NCI-H1436 (cell line): ENCODE results near the gene RUNX2.

ENCODE experiments used
- DNase-seq: peaks from one replicate; lab custom pipeline; 2025; lab: John Stamatoyannopoulos, UW

RUNX2 gene

DNA sequence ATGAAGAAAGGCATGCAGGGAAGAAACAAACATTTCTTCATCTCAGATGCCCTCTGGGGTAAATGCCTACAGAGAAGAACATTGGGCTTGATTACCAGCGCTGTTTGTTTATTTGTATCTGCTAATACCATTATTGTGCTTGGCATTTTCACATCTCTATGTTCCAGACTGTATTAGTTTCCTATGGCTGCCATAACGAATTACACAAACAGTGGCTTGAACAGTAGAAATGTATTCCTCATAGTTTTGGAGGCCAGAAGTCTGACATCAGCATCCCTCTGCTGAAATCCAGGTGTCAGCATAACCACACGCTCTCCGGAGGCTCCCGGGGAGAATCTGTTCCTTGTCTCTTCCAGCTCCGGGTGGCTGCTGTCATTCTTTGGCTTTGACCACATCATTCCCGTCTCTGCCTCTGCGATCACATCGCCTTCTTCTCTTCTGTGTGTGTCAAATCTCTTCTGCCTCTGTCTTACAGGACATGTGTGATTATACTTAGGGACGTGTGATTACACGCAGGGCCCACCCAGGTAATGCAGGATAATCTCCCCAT, 291.2 kb downstream of the RUNX2 start:
- DNase-seq: no peak

DNA sequence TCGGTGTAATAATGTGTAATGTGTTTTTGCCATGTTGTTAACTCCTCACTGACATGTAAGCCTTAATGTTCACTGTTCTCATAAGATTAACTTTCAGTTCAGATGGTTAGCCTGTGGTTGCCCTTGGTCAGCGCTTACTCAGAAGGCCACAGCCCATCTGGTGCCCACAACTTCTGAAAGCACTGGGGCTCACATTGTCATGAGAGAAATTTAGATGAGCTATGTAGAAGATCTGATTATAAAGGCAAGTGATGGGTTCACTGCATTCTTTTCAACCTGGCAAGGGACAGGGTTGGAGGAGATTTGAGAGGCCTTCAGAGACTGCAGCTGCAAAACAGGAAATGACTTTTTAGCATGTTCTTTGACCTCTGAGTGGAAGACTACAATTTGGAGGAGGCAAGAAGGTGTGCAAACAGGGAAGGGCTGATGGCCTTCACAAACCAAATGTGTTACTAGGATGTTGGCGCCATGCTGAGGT, 291.9 kb downstream of the RUNX2 start:
- no peak for DNase-seq

DNA sequence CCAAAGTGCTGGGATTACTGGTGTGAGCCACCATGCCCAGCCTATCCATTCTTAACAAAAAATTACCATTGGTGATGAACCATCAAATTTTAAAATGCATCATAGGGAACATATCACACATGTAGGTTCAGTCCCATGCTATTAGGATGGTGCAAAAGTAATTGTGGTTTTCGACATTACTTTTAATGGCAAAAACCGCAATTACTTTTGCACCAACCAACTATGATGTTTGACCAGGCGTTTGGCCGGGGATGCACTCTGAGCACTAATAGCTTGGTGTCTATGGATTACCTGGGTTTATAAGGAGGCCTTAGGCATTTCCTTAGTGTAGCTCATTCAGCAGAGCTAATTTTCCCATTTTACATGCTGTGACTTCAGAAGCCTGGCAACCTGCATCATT, 296.1 kb downstream of the RUNX2 start:
- DNase-seq: no peak

DNA sequence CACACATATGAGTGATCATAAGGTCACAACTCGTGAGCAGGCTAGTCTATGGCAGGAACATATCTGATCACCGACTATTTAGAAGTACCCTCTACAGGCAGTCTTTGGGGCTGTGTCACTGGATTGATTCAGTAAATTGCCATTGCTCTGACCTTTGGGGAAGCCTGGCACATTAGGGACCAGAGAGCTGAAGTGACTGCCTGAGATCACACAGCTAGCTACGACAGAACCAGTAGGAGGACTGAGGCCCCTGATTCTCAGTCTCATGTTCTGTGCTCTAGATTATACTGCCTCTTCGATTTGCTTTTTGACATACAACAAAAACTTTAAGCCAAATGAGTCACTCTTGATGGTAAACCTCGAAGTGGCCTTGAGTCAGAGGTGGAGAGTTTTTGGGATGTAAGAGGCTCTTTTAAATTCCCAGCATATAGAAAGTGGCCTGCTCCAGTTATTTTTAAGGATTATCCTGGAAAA, 297.1 kb downstream of the RUNX2 start:
- no peak for DNase-seq

DNA sequence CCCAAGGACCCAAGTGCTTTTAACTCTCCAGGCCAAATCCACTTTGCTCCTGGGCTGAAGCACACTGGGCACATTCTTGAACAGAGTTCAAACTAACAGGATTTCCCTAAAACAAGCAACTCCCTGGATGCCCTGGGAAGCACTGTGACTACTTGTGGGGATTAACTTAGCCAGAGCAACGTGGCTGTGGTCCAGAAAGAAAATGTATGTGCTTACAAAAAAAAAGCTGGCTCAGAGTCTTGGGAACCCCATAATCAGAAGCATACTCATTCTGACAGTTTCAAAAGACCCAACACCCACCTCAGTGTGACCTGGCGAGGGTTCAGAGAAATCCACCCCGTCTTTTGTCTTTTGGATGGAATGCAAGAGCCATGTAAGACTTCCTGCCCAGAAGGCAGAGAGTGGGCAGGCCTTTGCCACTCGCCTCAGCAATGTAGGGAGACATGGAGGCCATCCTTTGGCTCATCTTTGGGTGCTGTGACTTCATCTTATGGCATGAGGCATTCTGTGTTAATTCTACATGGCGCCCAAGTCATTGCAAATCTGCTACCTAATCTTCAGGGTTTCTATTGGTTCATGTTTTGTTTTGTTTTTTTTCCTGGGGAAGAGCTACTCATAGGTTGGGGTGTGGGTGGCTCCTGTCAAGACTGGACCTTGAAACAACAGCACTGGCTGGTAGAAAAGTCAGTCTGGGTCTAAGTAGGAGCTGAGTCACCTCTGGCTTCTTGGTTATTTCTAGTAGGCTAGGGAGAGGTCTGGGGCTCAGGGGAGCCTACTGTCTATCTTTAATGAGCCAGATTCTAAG, 298.2 kb downstream of the RUNX2 start:
- no peak for DNase-seq

DNA sequence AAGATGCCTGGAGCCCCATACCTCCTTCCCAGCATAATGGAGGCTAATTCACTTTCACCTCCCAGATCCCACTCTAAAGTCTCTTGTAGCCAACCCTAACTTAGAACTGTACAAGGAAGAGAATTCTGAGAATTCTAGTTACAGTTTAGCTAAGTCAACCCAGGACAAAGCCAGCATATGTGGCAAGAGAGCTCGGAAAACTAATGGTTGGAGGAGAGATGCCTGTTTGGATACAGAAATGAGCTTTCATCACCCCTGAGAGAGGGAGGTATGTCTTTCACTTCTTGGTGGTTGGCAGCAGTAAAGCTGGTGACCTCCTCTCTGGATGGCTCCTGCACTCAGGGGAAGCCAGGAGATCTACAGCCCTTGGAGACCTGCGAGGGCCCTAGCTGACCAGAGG, 302.2 kb downstream of the RUNX2 start:
- DNase-seq: no peak

DNA sequence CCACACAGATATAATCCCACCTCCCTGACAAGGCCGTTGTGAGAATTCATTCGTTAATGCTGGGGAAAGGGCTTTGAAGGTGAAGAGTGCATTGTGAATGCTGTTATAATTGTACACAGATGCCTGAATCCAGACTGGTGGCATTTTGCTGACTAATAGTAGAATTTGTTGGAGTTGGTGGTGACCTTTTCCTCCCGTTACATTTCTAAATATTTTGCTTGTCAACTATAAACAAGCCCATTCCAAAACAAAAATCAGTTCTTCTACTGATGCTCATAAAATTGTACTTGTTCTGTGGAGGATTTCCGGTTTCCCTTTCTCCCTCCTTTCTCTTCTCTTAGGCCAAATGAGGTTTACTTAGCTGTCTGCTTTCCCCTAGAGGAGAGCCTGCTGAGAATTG, 302.7 kb downstream of the RUNX2 start:
- DNase-seq: no peak

DNA sequence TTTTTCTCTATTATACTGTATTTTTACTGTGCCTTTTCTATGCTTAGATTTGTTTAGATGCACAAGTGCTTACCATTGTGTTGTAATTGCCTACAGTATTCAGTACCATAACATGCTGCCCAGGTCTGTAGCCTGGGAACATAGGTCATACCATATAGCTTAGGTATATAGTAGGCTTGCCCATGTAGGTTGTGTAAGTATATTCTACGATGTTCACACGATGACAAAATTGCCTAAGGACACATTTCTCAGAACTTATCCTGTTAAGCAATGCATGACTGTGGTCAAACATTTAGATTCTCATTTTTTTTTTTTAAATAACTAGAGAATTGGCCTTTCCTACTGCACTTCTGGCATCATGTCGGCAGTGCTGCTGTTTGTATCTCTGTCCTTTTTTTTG, 303.3 kb downstream of the RUNX2 start:
- DNase-seq: no peak

DNA sequence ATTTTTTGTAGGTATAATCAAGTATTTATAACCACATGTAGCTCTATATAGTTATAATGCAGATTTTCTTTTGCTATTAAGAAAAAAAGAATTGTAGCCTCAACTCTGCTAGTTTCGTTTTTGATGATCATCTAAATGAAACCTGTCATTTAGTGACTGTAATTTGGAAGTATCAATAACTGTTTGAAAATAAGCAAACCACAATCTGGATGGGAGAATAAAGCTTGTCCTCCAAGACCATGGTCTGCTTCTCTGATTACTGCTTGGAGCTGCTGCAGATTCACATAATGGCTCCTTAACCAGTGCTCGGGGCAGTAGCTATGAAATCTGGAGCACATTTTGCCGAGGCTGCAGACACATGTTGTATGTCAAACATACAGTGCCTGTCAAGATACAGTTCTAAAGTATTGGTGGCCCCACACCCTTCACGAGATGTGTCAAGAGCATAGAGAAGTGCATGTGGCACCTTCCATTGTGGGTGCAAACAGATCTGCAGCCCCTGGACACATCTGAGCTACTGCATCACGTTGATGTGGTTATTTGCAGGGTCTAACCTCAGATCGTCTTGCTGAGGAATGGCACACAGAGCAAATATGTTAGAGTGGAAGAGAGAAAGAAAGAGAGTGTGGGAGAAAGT, 305.3 kb downstream of the RUNX2 start:
- DNase-seq: no peak

DNA sequence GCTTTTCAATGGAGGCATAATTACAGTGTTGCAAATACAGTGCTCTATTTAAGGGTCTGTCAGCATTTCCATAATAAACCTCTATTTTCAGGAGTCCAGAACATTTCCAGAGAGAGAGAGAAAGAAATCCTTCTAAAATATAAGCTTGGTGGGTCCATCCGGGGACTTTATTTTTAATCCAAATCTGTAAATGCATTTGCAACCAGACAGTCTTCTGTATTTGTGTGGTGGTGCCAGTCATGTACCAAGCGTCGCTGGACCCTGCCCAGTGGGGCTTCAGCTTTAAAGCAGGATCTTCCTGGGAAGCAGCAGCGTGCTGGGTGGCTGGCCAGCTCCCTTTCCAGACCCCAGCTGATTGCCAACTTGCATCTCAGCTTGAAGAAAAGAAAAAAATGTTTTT, 306.1 kb downstream of the RUNX2 start:
- DNase-seq: no peak

DNA sequence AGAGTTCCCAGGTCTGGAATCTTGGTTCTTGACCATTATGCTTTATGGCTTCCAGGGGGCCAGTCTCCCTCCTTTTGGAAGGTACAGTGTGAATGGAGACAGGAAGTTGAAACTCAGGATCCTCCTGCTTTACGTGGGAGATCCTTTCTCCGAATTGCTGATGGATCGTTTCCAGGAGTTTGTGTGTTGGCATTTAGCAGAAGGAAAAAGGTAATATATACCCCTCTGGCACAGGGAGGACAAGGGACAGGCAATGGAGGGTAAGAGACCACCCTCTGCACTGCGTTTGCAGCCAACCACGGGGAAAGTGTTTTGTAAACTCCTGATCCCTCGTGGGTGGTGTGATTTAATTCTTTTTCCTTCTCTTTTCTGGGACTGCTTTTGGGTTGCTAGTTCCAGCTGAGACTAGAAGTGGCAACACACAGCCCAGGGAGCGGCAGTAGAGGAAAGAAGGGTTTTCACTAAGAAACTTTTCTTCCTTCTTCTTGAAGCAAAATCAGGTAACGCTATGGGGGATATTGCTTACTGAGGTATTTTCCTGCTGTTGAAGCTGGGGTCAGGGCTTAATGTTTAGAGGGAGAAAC, 307.2 kb downstream of the RUNX2 start:
- no peak for DNase-seq

DNA sequence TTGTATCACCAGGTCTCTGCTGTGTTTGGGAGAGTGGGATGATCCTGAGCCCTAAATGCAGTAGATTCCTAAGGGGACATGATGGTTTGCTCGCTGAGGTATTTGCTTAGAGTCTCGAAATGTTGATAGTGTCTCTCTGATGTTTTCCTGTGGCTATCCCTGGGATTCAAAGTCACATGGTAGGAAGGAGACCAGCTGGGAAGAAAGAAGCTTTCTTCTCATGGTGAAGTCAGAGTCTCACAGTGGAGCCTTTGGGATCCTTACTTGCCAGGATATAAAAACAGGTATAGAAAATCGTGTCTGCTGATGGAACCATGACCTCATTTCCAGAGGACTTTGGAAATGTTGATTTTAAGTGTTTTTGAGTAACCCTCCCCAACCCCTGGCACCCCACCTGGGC, 308.9 kb downstream of the RUNX2 start:
- DNase-seq: no peak

DNA sequence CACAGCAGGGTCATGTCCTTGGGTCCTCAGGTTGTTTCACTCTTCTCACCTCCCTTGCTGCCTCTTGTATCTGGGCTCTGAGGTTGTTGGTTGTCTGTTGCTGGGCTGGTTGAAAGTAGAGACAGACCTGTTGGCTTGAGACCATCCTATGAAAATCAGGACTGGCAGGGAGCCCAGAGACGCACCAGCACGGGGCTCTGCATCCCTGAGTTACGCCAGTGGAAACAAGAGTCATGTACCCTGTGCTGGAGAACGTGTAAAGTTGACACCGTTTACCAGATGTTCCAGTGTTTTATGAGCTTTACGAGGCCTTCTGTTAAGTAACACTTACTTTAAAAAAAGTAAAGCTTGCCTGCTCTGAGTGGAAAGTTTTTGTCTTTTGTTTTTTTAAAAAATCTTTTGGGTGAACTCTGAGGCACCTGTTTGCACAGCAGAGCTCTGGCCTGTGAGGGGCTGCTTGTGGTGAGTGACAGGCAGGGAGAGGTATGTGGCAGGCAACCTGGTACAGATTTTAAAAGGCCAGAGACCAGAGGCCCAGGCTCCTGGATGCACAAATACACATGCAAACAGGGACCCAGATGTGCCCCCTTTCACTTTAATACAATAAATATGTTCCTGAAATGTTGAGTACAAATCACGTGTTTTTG, 309.6 kb downstream of the RUNX2 start:
- no peak for DNase-seq

DNA sequence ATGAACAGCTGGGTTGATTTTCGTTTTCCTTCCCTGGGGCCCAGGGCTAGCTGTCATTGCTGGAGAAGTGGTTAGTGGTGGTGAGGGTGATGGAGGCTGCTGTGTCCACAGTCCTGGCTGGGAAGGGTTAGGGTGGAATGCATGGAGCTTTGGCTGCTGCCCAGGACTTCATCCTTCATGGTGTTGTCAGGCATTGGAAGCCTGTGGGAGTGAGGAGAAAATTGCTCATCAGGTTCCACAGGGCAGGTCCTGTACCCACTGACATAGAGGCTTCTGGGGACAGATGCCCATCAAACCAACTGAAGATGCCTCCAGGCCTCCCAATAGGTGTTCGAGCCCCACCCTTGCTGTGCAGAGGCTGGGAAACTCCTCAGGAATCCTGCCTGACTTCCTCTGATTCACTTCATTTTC, 312.0 kb downstream of the RUNX2 start:
- DNase-seq: no peak

DNA sequence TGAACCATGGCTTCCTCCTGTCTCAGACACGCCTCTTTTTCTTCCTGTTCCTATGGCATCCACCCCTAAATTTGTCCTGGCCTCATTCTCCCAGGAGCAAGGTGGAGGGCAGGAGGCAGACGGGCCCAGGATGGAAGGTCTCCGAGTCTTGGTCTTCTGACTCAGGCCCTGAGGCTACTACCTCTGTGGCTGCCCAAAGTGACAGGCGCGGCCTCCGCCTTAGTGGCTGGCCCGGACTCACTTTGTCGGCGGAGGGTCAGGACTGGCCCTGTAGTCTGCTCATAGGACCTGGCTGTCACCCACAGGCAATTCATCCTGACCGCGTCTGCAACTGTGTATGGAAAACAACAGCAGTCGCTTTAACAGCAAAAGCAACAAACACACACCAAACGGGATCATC, 312.7 kb downstream of the RUNX2 start:
- no peak for DNase-seq

DNA sequence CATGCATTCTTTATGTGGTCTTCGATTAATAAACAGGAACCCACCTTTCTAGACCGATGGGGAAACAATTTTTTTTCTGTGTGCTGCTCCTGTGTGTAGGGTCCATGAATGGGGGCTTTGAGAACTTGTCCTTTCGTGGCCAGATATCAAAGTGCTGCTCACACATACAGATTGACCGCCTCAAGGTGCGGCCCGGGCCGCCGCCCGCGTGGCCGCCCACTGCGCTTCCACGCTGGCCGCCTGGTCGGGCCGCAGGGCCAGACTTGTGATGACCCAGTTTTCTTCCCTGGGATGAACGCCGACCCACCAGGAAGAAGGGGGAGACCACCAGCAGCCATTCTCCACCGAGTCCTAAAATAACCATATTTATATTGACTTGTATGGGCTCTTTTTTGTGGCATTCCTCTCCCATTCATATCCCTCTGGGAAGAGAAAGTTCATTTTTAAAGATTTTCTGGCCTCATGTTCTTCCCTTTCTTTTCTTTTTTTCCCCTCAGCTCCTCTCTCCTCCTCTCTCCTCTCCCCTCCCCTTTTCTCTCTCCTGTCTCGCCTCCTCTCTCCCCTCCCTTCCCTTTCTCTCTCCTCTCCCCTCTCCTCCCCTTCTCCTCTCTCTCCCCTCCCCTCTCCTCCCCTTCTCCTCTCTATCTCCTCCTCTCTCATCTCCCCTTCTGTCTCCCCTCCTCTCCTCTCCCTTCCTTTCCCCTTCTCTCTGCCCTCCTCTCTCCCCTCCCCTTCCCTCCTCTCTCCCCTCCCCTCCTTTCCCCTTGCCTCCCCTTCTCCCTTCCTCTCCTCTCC, 314.4 kb downstream of the RUNX2 start:
- DNase-seq: no peak

DNA sequence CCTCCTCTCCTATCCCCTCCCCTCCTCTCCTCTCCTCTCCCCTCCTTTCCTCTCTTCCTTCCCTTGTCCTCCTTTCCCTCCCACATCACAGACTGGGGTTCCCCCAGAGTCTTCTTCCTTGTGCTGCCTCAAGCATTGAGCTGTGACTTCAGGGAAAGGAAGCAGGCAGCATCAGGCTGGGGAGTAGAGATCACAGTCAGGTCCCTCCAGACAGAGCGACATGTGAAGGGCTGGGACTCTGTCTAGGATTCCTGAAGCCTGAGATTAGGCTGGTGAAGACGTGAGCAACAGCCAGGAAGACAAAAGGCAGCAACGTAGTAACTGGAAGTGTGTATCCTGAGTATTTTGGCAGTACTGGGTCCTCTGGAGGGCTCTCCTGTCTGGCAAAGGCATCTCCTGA, 315.0 kb downstream of the RUNX2 start:
- no peak for DNase-seq

DNA sequence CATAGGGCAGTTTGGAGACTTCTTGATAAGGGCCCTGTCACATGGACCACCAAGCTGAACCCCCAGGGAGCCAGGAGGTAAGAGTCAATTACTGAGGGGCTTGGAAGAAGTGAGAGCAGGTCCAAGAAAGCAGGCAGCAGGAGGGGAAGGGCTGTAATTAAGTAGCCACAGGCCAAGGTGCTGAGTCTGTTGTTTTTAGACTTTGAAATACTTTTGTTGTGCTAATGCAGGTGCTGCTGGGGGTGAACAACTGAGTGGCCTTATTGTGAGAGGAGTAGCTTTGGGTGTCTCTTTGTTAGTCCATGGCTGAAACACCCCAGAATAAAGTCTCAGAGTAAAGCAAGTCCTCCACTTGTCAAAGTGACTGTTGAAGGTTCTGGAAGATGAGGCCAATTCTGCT, 316.6 kb downstream of the RUNX2 start:
- DNase-seq: no peak

DNA sequence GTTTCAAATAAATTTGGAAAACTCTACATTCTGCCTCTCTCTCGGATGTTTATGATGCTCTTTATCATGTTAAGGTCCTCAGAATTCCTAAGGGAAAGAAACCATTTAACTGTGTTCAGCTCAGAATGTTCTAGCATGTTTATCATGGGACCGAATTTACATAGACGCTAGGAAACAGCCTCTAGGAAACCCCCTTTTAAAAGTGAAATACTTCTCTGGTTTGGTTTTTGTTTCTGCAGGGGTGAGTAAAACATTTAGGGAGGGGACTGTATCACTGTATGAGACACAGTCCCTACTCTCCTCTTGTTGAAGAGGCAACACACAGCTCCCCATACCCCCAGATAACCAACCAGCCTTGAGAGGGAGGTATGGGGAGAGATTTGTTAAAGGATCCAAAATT, 317.2 kb downstream of the RUNX2 start:
- DNase-seq: no peak

DNA sequence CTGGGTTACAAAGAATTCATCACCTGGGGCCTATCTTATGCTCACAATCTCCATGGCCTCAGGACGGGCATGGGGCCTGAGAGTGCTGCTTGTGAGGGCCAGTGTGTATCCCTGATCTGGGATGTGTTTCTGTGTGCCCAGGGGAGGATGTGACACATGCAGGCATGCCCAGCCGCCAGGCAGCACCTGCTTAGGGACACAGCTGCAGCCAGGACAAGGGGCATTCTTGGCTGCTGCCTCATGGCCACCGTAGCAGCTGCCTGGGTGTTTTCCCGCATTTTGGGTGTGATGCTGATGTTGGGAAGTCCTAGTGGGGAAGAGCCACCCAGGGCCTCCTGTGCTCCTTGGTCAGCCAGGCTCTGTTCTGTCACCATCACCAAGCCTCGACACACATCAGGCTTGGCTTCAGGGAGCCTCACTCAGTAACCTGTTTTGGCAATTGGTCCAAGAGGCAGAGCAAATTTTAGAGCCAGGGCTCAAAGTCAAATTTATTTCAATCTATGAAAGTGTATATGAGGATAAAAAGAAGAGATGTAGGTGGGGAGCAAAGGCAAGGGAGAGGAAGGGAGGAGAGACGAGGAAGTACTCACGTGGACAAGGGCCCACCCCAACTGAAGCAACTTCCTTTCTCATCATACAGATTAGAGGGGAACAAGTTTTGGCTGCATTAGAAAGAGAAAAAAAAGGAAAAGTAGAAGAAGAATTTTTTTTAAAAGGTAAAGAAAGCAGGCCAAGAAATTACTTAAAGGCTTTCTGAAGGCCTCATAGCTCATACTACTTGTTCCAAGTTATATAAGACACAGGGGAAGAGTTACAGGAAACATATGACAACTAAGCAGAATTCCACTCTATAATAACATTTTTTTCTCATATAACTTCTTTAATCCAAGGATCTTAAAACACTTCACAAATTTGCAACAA, 319.5 kb downstream of the RUNX2 start:
- no peak for DNase-seq

DNA sequence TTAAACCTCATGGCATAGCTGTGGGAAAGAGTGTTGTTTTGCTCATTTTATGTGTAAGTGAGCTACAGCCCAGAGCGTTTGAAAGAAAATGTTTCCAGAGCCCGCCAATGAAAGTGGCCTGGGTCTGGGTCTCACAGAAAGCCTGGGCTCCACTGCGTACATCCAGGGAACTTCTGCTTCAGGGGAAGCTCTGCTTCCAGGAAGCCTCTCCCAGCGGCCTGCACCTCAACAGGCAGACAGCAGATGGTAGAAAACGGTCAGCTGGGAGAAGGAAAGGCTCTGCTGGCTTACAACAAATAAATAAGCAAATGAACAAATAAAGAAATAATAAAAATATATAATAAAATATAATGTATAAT, 320.1 kb downstream of the RUNX2 start:
- DNase-seq: no peak
